ENCODE measurements around the gene GRID2.
"Not testable (repeated sequence)": the region's sequence is repeated elsewhere in the genome, so short reads cannot be mapped to it uniquely, and the experiment has no call there.

The GRID2 gene

DNA sequence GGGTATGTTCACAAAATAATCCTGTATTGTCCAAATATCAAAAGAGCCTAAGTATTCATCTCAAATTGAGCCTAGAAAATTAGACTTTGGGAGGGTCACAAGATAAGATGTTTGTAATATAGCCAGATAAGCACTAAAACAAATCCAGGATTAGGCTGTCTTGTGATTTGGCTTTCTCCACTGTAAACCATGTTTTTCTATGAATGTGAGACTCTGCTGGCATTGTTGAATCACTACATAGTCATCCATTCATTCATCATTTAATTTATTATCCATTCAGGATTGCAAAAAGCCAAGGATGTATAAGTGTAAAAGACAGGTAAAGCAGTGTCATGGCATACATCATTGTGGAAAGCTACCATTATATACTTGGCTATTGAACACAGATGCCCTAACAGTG lies 148.0 kb downstream of the GRID2 start:
- H3K4me3 ChIP-seq (ENCODE audit: low read length) = no peak overlapping the region
- DNase-seq (ENCODE audit: low read depth) = peak; percentile 77
- TF ChIP-seq, protein P1, sequence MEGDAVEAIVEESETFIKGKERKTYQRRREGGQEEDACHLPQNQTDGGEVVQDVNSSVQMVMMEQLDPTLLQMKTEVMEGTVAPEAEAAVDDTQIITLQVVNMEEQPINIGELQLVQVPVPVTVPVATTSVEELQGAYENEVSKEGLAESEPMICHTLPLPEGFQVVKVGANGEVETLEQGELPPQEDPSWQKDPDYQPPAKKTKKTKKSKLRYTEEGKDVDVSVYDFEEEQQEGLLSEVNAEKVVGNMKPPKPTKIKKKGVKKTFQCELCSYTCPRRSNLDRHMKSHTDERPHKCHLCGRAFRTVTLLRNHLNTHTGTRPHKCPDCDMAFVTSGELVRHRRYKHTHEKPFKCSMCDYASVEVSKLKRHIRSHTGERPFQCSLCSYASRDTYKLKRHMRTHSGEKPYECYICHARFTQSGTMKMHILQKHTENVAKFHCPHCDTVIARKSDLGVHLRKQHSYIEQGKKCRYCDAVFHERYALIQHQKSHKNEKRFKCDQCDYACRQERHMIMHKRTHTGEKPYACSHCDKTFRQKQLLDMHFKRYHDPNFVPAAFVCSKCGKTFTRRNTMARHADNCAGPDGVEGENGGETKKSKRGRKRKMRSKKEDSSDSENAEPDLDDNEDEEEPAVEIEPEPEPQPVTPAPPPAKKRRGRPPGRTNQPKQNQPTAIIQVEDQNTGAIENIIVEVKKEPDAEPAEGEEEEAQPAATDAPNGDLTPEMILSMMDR (conservative IDR thresholded peaks at IDR 0.05; ENCODE audit: low read depth, low read length) = no peak

- DNase-seq (ENCODE audit: low read depth); H3K4me3 ChIP-seq (ENCODE audit: low read length): not testable (repeated sequence)
Observed at GRCh38 chr4:92452383-92452782, 148.6 kb downstream of the GRID2 start.

- TF ChIP-seq, protein P1 (conservative IDR thresholded peaks at IDR 0.05; ENCODE audit: low read depth, low read length) = no peak
- no peak overlapping the region for H3K4me3 ChIP-seq (ENCODE audit: low read length)
- no peak for DNase-seq (ENCODE audit: low read depth)
Observed at GRCh38 chr4:92455329-92455839, 151.6 kb downstream of the GRID2 start.

GRCh38 chr4:92455951-92456350 lies 152.2 kb downstream of the GRID2 start:
- TF ChIP-seq, protein P1 (conservative IDR thresholded peaks at IDR 0.05; ENCODE audit: low read depth, low read length) = no peak
- no peak for DNase-seq (ENCODE audit: low read depth)
- H3K4me3 ChIP-seq (ENCODE audit: low read length) = no peak overlapping the region

DNA sequence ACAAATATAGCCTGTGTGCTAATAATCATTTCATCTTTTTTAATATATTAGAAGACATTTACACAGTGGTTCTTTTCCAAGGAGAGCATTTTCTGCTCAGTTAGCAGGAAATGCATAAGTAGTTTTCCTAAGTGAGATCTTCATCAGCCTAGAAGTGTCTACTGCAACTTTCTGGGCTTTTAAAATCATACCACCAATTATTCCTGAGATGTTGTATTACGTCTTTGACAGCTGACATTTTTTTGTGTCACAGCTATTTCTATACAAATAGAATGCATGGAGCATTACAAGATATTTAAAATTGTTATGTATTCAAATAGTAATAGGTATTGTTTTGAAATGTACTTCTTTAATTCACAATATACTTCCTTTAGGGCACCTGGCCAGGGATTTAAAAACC lies 158.0 kb downstream of the GRID2 start:
- no peak for DNase-seq (ENCODE audit: low read depth)
- TF ChIP-seq, protein P1 (conservative IDR thresholded peaks at IDR 0.05; ENCODE audit: low read depth, low read length) = no peak

GRCh38 chr4:92477298-92477697 lies 173.5 kb downstream of the GRID2 start:
- TF ChIP-seq, protein P1 (conservative IDR thresholded peaks at IDR 0.05; ENCODE audit: low read depth, low read length) = no peak
- no peak for DNase-seq (ENCODE audit: low read depth)
- no peak overlapping the region for H3K4me3 ChIP-seq (ENCODE audit: low read length)

More for the DNA sequence above, 158.0 kb downstream of the GRID2 start:
- H3K4me3 ChIP-seq (ENCODE audit: low read length) = no peak overlapping the region

DNA sequence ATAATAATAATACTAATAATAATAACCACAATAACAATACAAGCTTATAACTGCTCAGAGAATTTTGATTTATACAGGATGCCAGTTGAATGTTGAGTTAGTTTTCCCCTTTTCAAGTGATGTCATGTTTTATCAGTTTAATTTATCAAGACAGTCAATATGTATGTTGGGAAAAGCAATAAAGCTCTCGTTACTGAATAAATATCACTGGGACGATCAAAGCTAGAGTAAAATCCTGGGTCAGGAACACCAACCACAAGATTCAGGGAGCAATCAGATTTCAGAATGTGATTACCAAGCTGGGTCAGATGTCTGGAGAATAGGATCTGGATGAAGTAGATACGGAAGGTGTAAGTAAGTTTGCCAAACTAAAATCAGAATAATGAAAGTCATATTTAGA lies 179.6 kb downstream of the GRID2 start:
- TF ChIP-seq, protein P1 (conservative IDR thresholded peaks at IDR 0.05; ENCODE audit: low read depth, low read length) = no peak
- no peak for DNase-seq (ENCODE audit: low read depth)
- H3K4me3 ChIP-seq (ENCODE audit: low read length) = no peak overlapping the region

GRCh38 chr4:92488496-92488895 lies 184.7 kb downstream of the GRID2 start:
- no peak overlapping the region for H3K4me3 ChIP-seq (ENCODE audit: low read length)
- TF ChIP-seq, protein P1 (conservative IDR thresholded peaks at IDR 0.05; ENCODE audit: low read depth, low read length) = no peak
- DNase-seq (ENCODE audit: low read depth) = no peak

Data from retinal pigment epithelial cell (primary cell).